ENCODE data around the gene ZBTB47. TPM values are rescaled to one million over a fixed set of nuclear protein-coding genes. Genes with fewer than 3 reads are reported as not detected.

The ZBTB47 gene
- polyA plus RNA-seq, 1 donor (not counting 4 experiments of a cell fraction or from before 2014, with no cell fraction given): 5.1 TPM

- Histone ChIP-seq H3K9me1 (ENCODE audit: control insufficient read depth, extremely low read depth, insufficient read depth, low read length) (no peaks in the 10 kb centered on the region), H3K79me2 (ENCODE audit: control insufficient read depth, insufficient read depth, low read length) (no peaks in the 10 kb centered on the region), H2AFZ (ENCODE audit: control insufficient read depth, low read length) (no peak overlapping the region), H3K9me3 (ENCODE audit: control insufficient read depth, low read depth, low read length) (no peaks in the 10 kb centered on the region), H4K20me1 (ENCODE audit: control insufficient read depth, extremely low read depth, insufficient read depth, low read length) (peaks cover 5% of the 10 kb centered on the region), H3K27ac (ENCODE audit: control insufficient read depth, insufficient read depth, low read length) (no peak overlapping the region), H3K36me3 (ENCODE audit: control insufficient read depth in 2 of 2, extremely low read depth in 1 of 2, insufficient read depth in 2 of 2, low read length in 2 of 2) (peaks cover 21 to 54% of the 10 kb centered on the region in 2 experiments), H3K27me3 (ENCODE audit: control insufficient read depth, extremely low read depth, insufficient read depth, low read length) (no peaks in the 10 kb centered on the region), H3K4me3 (ENCODE audit: control insufficient read depth in 2 of 3, extremely low read depth in 1 of 3, insufficient read depth in 2 of 3, low read depth in 1 of 3, low read length in 3 of 3) (no peak overlapping the region), H3K9ac (ENCODE audit: control insufficient read depth, extremely low read depth, insufficient read depth, low read length) (no peak overlapping the region), H3K4me2 (ENCODE audit: control insufficient read depth, extremely low read depth, insufficient read depth, low read depth, low read length) (no peak overlapping the region), H3K4me1 (ENCODE audit: control insufficient read depth, extremely low read depth, insufficient read depth, low read length) (peaks cover 9% of the 10 kb centered on the region)
- no peak for FAIRE-seq
- DNase-seq (ENCODE audit: low read depth, low spot score): no peak
- no peak for TF ChIP-seq EZH2 (IDR thresholded peaks at IDR 0.05; ENCODE audit: low read length)
- TF ChIP-seq, protein P1, sequence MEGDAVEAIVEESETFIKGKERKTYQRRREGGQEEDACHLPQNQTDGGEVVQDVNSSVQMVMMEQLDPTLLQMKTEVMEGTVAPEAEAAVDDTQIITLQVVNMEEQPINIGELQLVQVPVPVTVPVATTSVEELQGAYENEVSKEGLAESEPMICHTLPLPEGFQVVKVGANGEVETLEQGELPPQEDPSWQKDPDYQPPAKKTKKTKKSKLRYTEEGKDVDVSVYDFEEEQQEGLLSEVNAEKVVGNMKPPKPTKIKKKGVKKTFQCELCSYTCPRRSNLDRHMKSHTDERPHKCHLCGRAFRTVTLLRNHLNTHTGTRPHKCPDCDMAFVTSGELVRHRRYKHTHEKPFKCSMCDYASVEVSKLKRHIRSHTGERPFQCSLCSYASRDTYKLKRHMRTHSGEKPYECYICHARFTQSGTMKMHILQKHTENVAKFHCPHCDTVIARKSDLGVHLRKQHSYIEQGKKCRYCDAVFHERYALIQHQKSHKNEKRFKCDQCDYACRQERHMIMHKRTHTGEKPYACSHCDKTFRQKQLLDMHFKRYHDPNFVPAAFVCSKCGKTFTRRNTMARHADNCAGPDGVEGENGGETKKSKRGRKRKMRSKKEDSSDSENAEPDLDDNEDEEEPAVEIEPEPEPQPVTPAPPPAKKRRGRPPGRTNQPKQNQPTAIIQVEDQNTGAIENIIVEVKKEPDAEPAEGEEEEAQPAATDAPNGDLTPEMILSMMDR (optimal IDR thresholded peaks at IDR 0.05 in 1 of 3, IDR thresholded peaks at IDR 0.05 in 1 of 3, conservative IDR thresholded peaks at IDR 0.05 in 1 of 3; ENCODE audit: extremely low read depth in 1 of 3, insufficient read depth in 2 of 3, low read length in 3 of 3): no peak
- dilution Hi-C loops (cut with MboI; ENCODE audit: extremely low pct_ligation_motif_present, low sequenced_read_pairs): no loop called here
Observed at GRCh38 chr3:42638339-42638842, 15.1 kb upstream of the ZBTB47 start.

GRCh38 chr3:42639192-42639591 is 14.3 kb upstream of the ZBTB47 start:
- Histone ChIP-seq H3K4me3 (ENCODE audit: control insufficient read depth in 2 of 3, extremely low read depth in 1 of 3, insufficient read depth in 2 of 3, low read depth in 1 of 3, low read length in 3 of 3) (no peak overlapping the region), H3K4me1 (ENCODE audit: control insufficient read depth, extremely low read depth, insufficient read depth, low read length) (peaks cover 9% of the 10 kb centered on the region), H3K27me3 (ENCODE audit: control insufficient read depth, extremely low read depth, insufficient read depth, low read length) (no peaks in the 10 kb centered on the region), H4K20me1 (ENCODE audit: control insufficient read depth, extremely low read depth, insufficient read depth, low read length) (peaks cover 5% of the 10 kb centered on the region), H3K4me2 (ENCODE audit: control insufficient read depth, extremely low read depth, insufficient read depth, low read depth, low read length) (no peak overlapping the region), H3K79me2 (ENCODE audit: control insufficient read depth, insufficient read depth, low read length) (no peaks in the 10 kb centered on the region), H3K9ac (ENCODE audit: control insufficient read depth, extremely low read depth, insufficient read depth, low read length) (no peak overlapping the region), H3K9me1 (ENCODE audit: control insufficient read depth, extremely low read depth, insufficient read depth, low read length) (no peaks in the 10 kb centered on the region), H3K36me3 (ENCODE audit: control insufficient read depth in 2 of 2, extremely low read depth in 1 of 2, insufficient read depth in 2 of 2, low read length in 2 of 2) (peaks cover 25 to 46% of the 10 kb centered on the region in 2 experiments), H2AFZ (ENCODE audit: control insufficient read depth, low read length) (no peak overlapping the region), H3K9me3 (ENCODE audit: control insufficient read depth, low read depth, low read length) (no peaks in the 10 kb centered on the region), H3K27ac (ENCODE audit: control insufficient read depth, insufficient read depth, low read length) (no peak overlapping the region)
- peak; percentile 17 for FAIRE-seq
- no peak for DNase-seq (ENCODE audit: low read depth, low spot score)
- TF ChIP-seq, protein P1 (optimal IDR thresholded peaks at IDR 0.05 in 1 of 3, IDR thresholded peaks at IDR 0.05 in 1 of 3, conservative IDR thresholded peaks at IDR 0.05 in 1 of 3; ENCODE audit: extremely low read depth in 1 of 3, insufficient read depth in 2 of 3, low read length in 3 of 3): no peak
- TF ChIP-seq EZH2 (IDR thresholded peaks at IDR 0.05; ENCODE audit: low read length): no peak
- dilution Hi-C loops (cut with MboI; ENCODE audit: extremely low pct_ligation_motif_present, low sequenced_read_pairs): no loop called here
